ENCODE measurements around the gene ZGPAT. TPM values are rescaled to one million over a fixed set of nuclear protein-coding genes. Genes with fewer than 3 reads are reported as not detected.

Gene ZGPAT
- total RNA-seq, 1 donor from 2014 or later: 27.2 TPM

DNA sequence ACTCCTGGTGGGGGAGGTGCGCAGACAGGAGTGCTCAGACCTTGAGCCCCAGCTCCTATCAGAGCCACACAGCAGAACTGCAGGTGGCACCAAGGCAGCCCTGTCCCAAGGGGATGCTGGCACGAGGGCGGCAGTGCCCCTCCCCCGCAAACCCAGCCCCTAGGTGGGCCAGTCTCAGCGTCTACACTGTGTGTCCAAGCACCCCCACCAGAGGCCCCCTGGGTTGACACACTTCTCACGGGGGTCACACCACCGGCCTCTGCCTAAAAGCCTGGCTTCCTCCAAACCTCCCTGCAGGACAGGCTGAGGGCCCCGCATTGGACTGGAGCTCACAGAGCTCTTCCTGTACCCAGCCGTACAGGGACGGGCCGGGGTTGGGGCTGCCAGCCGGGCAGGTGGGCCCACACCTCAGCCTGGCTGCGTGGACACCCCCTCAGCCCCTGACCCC lies 39.8 kb downstream of the ZGPAT start:
- peaks cover 26% of the 10 kb centered on the region for H3K36me3 ChIP-seq

DNA sequence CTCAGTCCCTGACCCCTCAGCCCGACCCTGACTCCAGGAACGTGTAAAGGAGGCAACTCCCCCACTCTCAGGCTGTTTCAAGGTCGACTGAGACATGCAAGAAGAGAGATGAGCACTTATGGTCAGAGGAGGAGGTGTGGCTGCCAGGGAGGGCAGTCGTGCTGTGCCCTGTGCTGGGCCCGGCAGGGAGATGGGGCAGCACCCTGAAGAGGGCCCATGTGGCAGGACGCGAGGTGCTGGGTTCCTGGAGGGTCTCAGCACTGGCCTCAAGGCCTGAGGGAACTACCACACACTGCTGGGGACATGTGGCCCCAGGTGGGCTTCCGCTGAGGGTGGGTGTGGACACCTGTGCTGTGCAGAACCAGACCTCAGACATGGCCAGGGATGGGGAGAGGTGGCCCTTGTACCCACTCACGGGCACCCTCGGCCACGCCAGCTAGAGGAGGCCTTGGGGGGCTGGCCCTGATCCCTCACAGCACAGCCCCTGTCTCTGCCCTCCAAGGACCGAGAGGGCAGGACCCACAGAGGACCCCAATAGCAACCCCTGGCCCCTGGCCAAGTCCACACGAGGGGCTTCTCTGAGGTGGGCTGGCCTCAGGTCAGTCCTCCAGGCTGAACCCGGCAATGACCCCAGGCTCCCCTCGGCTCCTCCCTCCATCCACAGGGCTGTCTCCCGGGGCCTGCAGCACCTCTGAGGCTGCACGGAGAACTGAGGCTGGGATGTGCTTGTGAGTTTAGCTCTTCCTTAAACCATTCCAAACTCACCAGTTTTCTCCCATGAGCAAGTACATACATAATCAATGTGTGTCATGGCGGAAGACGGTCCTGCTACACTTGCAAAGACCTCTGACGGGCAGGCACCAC lies 40.5 kb downstream of the ZGPAT start:
- Histone ChIP-seq H3K4me3 (no peak overlapping the region), H3K9me3 (no peaks in the 10 kb centered on the region), H3K36me3 (peaks cover 21% of the 10 kb centered on the region), H3K27me3 (ENCODE audit: low read depth) (no peaks in the 10 kb centered on the region), H3K27ac (no peak overlapping the region), H3K4me1 (no peaks in the 10 kb centered on the region)
- TF ChIP-seq, protein P1, sequence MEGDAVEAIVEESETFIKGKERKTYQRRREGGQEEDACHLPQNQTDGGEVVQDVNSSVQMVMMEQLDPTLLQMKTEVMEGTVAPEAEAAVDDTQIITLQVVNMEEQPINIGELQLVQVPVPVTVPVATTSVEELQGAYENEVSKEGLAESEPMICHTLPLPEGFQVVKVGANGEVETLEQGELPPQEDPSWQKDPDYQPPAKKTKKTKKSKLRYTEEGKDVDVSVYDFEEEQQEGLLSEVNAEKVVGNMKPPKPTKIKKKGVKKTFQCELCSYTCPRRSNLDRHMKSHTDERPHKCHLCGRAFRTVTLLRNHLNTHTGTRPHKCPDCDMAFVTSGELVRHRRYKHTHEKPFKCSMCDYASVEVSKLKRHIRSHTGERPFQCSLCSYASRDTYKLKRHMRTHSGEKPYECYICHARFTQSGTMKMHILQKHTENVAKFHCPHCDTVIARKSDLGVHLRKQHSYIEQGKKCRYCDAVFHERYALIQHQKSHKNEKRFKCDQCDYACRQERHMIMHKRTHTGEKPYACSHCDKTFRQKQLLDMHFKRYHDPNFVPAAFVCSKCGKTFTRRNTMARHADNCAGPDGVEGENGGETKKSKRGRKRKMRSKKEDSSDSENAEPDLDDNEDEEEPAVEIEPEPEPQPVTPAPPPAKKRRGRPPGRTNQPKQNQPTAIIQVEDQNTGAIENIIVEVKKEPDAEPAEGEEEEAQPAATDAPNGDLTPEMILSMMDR (IDR thresholded peaks at IDR 0.05): no peak
- no peak for ATAC-seq
- intact Hi-C loops (cut with DNase I): no loop called here
- DNase-seq: no peak

More for the DNA sequence above, 39.8 kb downstream of the ZGPAT start:
- TF ChIP-seq, protein P1 (IDR thresholded peaks at IDR 0.05): no peak
- no peaks in the 10 kb centered on the region for H3K4me1 ChIP-seq
- H3K4me3 ChIP-seq: no peak overlapping the region
- H3K27me3 ChIP-seq (ENCODE audit: low read depth): no peaks in the 10 kb centered on the region
- no peaks in the 10 kb centered on the region for H3K9me3 ChIP-seq
- intact Hi-C loops (cut with DNase I): no loop called here
- no peak for DNase-seq
- ATAC-seq: no peak
- no peak overlapping the region for H3K27ac ChIP-seq

DNA sequence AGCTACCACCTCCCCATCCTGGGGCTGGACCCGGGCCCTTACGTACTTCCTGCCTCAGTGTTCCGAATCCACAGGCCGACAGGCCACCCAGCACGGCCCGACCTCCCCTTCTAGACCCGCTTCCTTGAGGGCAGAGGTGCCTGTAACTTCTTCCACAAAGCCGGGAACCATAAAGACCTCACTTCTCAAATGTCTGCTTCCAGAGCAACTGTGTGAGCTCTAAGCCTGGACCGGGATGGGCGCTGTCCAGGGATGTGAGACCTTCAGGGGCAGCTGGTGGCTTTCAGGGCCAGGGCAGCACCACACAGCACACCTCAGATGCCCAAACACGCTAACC lies 41.1 kb downstream of the ZGPAT start:
- Histone ChIP-seq H3K9me3 (no peaks in the 10 kb centered on the region), H3K4me1 (no peaks in the 10 kb centered on the region), H3K27ac (no peak overlapping the region), H3K27me3 (ENCODE audit: low read depth) (no peaks in the 10 kb centered on the region), H3K4me3 (no peak overlapping the region), H3K36me3 (peaks cover 15% of the 10 kb centered on the region)
- no peak for DNase-seq
- ATAC-seq: no peak
- intact Hi-C loops (cut with DNase I): no loop called here
- TF ChIP-seq, protein P1 (IDR thresholded peaks at IDR 0.05): no peak

DNA sequence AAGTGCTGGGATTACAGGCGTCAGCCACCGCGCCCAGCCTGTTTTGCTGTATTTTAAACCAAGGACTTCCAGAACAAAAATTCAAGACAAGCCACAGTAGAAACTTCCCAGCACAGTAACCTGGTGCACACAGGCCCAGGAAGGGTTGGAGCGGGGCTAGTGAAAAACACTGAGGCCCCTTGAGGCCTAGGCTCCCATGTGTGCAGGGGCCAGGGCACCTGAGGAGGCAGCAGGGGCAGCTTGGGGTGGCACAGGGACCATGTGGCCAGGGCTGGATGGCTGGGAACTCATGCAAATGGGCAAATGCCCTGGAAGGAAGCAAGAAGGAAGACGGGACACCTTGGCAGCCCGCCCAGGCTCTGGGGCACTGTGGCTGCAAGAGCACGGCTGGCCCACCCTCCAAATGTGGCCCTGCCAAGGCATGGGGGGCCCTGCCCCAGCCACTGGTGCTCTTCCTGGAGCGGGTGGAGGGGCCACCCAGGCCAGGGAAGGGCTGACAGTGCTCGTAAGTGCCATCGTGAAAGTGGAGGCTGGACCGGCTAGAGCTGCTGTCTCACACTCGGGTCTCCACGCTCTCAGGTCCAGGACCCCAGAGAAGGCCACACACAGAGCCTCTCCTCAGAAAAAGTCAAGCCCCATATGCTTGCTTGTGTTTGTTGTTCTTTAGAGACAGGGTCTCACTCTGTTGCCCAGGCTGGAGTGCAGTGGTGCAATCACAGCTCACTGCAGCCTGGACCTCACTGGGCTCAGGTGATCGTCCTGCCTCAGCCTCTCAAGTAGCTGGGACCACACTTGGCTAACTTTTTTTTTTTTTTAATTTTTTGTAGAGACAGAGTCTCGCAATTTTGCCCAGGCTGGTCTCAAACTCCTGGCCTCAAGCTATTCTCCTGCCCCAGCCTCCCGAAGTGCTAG lies 42.0 kb downstream of the ZGPAT start:
- Histone ChIP-seq H3K4me3 (no peak overlapping the region), H3K4me1 (no peaks in the 10 kb centered on the region), H3K9me3 (no peaks in the 10 kb centered on the region), H3K36me3 (peaks cover 13% of the 10 kb centered on the region), H3K27me3 (ENCODE audit: low read depth) (no peaks in the 10 kb centered on the region), H3K27ac (no peak overlapping the region)
- intact Hi-C loops (cut with DNase I): no loop called here
- TF ChIP-seq, protein P1 (IDR thresholded peaks at IDR 0.05): no peak
- DNase-seq: no peak
- ATAC-seq: no peak

DNA sequence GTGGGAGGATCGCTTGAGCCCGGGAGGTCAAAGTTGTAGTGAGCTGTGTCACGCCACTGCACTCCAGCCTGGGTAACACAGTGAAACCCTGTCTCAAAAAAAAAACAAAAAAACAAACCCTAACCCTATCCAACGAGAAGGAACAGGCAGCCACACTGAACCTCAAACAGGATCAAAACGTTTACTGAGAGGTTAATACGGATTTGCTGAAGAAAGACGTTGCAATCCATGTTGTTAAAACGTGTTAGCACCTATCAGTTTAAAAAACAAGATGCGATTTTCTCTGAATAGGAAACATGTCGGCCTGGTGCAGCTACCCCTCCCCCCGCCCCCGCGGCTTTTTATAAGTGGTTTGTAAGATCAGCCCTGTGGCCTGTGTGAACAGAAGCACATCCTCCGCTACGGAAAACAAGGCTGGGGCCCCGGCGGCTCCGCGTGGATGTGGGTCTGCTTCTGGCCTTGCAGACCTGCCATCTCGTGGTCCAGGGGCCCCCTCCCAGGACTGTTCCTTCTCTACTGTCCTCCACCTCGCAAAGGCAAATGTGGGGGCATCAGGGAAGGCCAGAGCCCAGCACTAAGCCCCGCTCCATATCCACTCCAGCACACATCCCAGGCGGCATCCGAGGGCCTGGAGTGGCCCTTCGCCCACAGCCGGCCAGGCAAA lies 43.1 kb downstream of the ZGPAT start:
- no peak for DNase-seq

More for the DNA sequence above, 43.1 kb downstream of the ZGPAT start:
- no peak for ATAC-seq
- Histone ChIP-seq H3K9me3 (no peaks in the 10 kb centered on the region), H3K4me3 (no peak overlapping the region), H3K4me1 (no peaks in the 10 kb centered on the region), H3K36me3 (peaks cover 7% of the 10 kb centered on the region), H3K27ac (no peak overlapping the region), H3K27me3 (ENCODE audit: low read depth) (no peaks in the 10 kb centered on the region)
- intact Hi-C loops (cut with DNase I): no loop called here
- TF ChIP-seq, protein P1 (IDR thresholded peaks at IDR 0.05): no peak

Measured in lower lobe of right lung (tissue), 2 donors.